GM19238 (cell line): ENCODE measurements around the gene TTLL3.
"Not testable (repeated sequence)": the region's sequence is repeated elsewhere in the genome, so short reads cannot be mapped to it uniquely, and the experiment has no call there.

Experiments
- DNase-seq: peaks from one replicate; pipeline ENCODE4 v3.0.0; 2011; ENCODE audit warnings: low spot score; ENCODE audit not compliant: insufficient read length

TTLL3 gene

DNA sequence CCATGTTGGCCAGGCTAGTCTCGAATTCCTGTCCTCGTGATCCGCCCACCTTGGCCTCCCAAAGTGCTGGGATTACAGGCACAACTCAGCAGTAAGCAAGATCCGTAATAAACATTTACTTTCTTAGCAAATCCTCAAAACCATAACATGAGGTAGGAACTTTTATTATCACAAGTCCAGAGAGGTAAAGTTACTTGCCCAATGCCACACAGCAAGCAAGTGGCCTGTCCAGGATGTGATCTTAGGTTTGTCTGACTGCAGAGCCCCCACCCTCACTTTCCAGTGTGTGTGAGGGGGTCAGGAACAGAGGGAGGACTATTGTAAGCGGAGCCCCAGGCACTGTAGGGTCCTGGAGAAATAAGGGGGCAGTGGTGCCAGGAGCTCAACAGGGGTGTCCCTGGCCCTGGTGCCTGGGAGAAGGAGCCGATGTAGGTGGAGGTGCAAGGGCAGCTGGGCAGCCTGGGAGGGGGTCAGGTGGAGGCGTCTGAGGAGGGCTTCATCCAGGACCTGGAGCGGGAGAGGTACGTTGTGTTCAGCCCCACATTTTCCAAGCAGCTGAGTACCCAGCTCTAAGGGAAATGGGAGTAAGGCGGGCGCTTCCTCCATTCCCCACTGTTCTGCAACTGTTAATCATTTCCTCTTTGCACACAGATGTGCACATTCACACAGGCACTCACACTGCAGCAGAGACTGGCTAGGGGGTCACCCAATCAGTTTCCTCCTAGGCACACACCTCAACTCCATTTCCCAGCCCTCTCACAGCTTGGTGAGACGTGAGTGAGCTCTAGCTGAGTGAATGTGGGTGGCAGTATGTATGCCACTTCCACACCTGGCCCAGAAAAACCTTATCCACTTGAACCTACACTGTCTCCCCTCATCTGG lies 27.9 kb downstream of the TTLL3 start:
- DNase-seq: no peak

DNA sequence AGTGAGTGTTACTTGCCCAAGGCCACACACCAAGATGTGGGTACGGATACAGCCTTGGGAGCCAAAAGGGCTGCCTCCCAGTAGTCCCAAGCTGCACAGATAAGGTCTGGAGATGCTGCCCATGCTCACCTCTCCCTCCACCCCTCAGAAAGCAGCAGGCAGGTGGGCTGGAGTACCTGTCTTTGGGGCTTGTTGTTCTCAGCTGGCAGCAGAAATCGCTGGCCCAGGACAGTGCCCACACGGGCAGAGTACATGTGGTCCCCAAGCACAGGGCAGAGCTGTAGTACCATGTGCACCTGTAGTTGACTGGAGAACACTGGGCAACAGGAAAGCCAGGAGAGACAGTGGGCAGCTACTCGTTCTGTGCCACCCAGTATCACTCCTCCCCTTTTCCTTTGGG lies 28.8 kb downstream of the TTLL3 start:
- DNase-seq: no peak

DNA sequence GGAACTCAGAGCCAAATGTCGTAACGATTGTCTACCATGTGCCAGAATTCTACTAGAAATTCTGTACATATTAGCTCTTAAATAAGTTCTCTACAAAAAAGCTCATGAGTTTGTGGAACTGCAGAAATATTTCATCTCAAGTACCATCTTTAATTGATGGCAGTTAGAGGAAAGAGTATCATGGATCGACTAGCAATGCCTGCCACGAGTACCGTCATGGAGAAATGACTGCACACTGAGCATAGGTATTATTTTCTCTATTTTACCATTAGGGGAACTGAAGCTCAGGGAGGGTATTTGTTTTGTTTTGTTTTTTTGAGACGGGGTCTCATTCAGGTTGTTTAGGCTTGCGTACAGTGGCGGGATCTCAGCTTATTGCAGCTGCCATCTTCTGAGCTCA lies 31.0 kb downstream of the TTLL3 start:
- no peak for DNase-seq

DNA sequence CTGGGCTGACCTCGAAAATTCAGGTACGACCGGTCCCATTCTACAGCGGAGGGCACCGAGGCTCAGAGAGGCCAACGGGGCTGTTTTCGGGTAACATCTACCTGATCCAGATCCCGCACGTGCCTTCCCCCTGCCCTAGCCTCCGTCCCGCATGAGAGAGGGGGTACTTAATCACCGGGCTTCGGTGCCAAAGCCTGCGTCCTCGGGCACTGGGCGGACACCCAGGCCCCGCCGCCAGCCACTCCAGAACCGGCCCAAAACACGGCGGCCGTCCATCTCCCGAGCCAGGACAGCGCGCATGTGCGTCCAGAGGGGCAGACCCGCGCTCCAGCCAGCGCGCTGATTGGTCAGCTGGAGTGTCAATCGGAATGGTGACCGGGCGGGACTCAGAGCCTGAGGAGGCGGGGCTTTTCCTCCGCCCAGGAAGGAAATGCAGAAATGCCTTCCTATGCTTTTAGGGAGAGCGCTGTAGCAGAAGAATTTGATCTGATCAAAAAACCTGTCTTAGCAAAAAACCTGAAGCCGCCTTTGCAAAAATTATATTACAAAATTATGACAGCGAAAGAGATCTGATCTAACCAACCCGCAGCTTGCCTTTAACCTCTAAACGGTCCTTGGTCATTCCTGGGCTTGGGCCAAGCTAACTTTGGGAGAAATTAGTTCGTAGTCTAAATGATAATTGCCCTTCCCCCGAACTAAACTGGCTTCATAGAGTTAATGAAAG lies 33.8 kb downstream of the TTLL3 start, which contains the start of gene RPUSD3:
Gene RPUSD3, minus strand, starts transcription at position 294 of the 724 bp plus-strand sequence. Its CDS starts 18 bp downstream, at position 276.
- DNase-seq: peak; percentile 97

DNA sequence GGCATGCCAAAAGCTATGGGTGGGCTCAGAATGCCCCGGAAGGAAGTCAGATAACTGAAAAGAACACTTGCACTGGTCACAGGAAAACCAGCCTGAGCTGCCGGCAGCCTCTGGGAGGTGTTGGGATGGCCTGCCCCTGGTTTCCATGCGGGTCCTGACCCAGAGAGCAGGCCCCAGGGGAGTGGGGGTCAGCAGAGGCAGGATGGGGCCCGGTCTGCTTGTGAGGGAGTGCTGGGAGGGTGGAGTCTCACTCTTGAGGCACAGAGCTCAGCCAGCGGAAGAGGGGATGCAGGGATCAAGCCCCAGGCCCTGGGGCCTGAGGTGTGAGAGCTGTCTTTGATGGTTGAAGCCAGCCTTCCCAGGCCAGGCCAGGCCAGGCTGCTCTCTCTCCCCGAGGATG lies 36.2 kb downstream of the TTLL3 start:
- DNase-seq: no peak

DNA sequence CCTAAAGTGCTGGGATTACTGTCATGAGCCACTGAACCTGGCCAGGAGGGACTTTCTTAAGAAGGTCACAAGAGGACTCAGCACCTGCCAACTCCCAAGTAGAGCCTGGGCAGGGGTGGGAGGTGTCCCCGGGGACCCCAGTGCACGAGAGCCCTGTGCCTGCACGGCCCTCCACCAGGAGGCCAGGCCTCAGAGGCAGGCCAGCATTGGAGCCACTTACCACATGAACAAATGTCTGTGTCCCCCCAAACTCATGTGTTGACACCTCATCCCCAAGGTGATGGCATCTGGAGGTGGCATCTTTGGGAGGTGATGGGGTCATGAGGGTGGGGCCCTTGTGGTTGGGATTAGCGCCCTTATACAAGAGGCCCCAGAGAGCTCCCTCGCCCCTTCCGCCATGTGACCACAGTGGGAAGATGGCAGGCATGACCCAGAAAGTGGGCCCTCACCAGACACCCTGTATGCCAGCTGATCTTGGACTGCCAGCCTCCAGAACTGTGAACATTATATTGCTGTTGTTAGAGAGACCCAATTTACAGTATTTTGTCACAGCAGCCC lies 36.9 kb downstream of the TTLL3 start:
- no peak for DNase-seq

DNA sequence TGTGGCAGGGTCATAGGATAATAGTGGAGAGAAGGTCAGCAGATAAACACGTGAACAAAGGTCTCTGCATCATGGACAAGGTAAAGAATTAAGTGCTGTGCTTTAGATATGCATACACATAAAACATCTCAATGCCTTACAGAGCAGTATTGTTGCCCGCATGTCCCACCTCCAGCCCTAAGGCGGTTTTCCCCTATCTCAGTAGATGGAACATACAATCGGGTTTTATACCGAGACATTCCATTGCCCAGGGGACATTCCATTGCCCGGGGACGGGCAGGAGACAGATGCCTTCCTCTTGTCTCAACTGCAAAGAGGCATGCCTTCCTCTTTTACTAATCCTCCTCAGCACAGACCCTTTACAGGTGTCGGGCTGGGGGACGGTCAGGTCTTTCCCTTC lies 37.8 kb downstream of the TTLL3 start:
- not testable (repeated sequence) for DNase-seq

DNA sequence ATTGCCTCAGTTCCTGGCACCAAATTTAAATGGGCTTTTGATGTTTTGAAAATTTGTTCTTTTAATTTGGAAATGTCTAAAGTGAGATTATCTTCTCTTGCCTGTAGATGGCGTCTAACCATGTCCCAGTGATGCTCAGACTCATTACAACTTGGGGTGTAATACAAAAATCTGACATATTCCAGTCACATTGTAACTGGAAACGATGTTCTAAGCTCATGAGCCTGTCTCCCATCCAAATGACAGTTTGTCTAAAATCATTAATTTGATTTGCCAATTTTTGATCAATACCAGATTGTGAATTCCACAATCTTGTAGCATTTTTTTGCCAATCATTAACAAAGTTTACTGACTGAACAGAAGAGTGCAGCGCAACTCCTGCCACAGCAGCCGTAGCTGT lies 38.8 kb downstream of the TTLL3 start:
- not testable (repeated sequence) for DNase-seq

DNA sequence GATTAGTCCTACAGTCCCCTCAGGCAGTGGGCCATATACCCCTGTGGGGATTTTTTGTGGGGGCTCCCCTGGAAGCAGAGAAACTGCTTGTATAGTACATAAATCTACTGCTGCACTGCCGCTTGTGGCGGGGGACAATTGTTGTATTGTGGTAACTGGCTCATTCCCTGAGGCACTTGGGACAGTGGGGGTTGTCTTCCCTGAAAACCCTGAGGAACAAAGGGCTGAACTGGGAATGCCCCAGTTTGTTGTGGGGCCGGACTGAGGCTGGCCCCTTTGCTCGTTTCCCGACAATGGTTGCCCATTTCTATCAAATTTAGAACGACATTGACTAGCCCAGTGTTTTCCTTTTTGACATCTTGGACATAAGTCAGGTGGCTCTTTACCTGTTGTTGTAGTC lies 41.3 kb downstream of the TTLL3 start:
- not testable (repeated sequence) for DNase-seq

DNA sequence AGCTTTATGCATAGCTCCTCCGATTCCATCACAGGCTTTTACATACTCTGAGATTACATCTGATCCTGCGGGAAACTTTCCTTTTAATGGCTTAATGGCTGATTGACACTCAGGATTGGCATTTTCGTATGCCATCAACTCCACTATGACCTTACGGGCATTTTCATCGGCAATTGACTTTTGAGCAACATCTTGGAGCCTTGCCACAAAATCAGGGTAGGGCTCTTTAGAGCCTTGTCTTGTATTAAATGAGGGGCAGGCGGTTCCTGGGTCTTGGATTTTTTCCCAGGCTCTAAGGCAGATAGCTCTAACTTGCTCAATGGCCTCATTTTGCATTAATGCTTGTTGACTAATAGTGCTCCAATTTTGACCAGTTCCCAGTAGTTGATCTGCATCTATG lies 41.9 kb downstream of the TTLL3 start:
- DNase-seq: not testable (repeated sequence)

DNA sequence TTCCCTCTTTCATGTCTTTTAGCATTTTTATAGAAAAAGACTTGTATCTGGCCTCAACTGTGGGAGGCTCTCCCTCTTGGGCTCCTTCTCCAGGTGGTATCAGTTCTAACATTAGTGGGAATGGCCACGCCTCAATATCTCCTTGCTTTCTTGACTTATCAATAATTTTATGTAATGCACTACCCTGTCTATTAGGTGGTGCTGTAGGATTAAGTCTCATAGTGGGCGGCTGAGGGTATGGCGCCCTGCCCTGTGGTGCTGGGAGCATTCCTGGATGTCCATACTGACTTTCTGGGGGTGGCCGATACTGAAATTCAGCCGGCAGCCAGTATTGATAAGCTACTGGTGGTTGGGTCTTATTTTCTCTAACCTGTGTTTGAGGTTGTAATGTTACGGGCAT lies 42.5 kb downstream of the TTLL3 start:
- DNase-seq: no peak

DNA sequence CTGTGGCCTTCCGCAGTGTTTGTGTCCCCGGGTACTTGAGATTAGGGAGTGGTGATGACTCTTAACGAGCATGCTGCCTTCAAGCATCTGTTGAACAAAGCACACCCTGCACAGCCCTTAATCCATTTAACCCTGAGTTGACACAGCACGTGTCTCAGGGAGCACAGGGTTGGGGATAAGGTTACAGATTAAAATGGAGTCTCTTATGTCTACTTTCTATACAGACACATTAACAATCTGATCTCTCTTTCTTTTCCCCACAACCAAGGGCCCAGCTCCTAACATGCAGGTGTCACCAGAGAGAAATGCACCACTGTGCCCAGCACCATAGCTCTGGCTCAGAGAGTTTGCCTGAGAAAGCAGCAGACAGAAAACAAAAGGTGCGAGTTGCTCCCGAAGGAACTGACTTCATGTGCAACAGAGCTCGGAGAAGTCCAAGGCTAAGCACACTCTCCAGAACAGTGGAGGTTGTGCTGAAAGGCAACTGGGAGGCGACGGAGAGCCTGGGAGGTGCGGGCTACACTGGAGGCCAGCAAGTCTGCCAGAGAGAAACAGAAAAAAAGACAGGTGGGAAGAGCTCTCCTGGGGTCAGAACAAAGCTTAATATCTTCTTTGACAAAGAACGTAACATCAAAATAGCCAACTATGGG lies 44.4 kb downstream of the TTLL3 start:
- DNase-seq: not testable (repeated sequence)

DNA sequence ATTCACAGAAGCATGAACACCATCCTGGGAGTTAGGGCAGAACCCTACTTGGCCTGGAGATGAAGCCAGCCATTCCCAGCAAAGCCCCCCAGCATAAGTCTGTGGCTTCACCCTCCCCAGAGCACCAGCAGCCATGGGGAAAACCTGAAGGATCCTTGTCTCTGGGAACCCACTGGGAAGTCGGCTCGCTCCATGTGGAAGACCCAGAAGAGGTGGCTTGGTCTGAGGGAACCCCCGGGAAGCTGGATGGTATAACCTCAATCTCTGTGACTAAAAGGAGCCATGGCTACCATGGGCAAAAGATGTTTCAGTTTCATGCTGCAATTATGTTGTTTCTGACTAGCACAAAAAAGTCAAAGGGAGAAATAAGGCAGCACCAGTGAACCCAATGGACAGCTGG lies 45.5 kb downstream of the TTLL3 start:
- no peak for DNase-seq

DNA sequence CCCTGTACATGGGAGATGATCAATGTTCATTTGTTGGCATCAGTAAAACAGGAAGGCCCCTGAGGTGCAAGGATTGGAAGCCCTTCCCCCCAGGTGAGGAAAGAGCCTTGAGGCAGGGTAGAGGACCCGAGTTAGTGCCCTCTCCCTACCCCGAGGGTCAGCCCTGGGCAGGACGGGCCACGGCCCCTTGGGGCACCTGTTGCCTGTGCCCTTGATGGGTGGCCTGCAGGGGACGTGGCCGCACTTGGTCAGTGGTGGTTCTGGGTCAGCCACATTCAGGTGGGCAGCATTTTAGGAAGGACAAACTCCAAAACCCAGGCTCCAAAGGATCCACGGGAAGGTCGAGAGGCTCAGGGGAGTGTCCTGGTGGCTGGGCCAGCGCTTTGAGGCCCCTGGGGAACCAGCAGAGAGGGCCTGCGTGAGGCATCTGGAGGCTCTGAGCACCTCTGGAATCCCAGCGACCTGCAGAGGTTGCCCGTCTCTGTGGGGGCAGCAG lies 49.5 kb downstream of the TTLL3 start:
- no peak for DNase-seq

DNA sequence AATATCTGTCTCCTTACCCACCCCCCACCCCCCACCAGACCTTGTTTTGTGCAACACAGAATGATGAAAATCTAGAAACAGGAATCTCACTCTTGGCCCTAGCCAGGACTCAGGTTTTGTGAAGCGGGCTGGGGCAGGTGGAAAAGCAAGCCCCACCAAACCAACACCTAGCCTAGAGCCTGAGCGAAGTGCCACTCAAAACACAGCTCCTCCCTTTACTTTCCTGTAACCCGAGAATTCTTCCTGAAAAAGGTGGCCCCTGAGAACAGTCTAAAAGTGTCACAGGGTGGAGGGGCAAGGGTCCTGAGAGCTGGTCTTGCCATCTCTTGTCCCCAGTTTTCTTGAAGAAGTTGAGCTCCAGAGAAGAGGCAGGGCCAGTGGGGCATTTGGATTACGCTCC lies 51.1 kb downstream of the TTLL3 start:
- no peak for DNase-seq

DNA sequence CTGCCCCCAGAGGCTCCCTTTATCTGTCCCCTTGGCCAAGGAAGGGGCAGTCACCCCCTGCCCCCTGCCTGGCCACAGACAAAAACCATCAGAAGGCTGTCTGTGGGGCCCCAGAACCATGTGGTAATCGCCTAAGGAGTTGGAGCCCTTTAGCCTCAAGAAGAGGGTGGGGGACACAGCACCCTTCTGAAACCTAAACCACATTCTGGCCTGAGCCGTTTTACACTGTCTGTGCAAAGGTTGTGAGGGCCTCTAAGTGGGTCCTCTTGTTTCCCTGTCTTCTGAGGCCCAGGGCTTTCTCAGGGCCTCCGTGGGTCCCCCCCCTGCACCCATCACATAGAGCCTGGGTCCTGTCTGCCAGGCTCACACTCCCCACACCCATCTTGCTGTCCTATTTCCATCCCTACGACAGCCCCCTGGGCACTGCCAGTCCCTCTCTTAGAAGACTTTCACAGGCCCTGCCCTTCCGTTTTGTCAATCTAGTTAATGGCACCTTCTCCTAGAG lies 51.6 kb downstream of the TTLL3 start:
- DNase-seq: no peak

DNA sequence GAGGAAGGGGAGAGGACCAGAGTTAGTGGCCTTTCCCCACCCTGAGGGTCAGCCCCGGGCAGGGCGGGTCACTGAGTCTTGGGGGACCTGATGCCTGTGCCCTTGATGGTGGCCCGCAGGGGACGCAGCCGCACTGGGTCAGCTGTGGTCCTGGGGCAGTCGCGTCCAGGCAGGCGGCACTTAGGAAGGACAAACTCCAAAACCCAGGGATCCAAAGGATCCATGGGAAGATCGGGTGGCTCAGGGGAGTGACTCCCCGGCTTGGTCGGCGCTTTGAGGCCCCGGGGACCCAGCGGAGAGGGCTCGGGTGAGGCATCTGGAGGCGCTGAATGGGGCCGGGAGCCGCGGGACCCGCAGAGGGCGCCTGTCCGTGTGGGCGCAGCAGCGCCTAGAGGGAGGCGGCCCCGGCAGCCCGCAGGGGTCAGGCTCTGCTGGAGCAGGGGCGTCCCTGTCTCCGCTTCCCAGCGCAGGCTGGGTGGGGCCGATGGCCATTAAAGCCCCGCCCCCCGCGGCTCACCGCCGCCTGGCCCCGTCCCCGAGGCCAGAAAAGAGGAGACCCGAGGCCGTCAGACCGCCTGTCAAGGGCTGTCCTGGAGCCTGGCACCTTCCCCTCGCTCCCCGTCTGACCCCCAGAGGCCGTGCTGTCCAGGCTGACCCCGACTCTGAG lies 52.5 kb downstream of the TTLL3 start:
- no peak for DNase-seq

DNA sequence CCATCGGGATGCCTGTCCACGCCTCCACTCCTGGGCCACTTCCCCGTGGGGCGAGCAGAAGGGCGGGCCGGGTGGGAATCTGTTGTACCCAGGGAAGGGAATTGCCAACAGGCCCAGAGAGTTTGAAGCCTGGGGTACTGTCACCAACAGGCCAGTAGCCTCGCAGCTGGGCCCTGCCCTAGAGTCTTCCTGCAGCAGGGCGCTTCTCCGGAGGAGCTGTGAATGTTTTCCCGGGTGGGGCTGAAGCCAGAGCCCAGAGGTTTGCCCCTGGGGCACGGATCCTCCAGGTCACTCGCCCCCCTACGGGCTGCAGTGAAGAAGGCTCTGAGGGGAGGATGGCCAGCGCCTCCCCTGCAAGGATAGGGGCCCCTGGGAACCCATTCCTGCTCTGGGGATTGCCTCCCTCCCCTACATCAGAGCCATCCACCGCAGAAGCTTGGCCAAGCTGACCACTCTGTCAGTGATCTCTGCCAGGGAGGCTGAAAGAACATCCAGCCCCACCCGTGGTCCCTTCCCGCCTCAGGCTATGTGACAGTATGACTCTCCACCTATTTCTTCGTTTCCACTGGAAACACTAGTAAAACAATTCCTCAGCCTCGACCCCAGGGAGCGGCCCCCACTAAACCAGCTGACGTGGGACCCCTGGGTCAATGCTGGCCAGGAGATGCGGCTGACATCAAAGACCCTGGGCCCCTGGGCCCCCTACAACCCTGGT lies 53.2 kb downstream of the TTLL3 start:
- no peak for DNase-seq

DNA sequence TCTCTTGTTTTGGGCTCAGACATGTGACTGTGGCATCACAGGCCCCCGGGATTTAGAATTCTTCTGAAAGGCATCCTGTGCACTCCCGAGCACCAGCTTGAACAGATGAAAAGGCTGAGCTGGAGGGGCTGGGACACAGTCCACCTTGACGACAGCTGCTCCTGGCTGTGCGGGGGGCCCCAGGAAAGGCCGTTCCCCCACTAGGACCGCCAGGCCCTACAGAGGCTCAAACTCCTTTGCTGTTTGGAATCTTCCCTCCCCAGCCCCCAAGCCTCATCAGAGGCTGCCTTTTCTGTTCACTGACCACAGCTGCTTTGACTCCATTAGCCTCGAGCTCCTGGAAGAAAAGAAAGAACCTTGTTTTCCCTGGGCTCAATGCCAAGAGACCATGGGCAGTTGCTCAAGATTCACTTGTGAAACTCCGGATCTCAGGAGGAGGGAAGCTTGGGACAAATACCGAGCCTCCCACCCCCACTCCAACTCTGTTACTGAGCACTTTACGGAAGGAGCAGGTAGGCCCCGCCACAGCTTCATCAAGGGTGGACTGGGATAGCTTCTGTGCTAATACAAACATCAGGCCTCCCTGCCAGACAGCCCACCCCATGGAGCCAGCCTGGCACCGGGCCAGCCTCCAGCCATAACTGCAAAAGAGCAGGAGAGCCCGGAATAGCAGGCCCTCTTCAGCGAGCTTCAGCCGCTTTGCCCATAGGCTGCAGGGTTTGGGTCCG lies 54.3 kb downstream of the TTLL3 start:
- DNase-seq: no peak
